IgD-negative memory B cell (primary cell): ENCODE data around the gene WNT8B. TPM values are rescaled to one million over a fixed set of nuclear protein-coding genes. Genes with fewer than 3 reads are reported as not detected.
A peak's percentile ranks its signal among the peaks of the same experiment; 100 is the strongest.

Experiments used
- H3K27ac Mint-ChIP-seq, 3 donors: one replicate each; pipeline ENCODE4 v1.8.0; 2020 to 2022; ENCODE audit warnings: mild to moderate bottlenecking in 3 of 3, mixed read lengths in 3 of 3, moderate library complexity in 1 of 3
- H3K27me3 Mint-ChIP-seq: one replicate; pipeline ENCODE4 v1.8.0; 2021; ENCODE audit warnings: mixed read lengths
- H3K36me3 Mint-ChIP-seq: one replicate; pipeline ENCODE4 v1.8.0; 2020; ENCODE audit warnings: mild to moderate bottlenecking, mixed read lengths
- H3K4me1 Mint-ChIP-seq, 3 donors: one replicate each; pipeline ENCODE4 v1.8.0; 2020 to 2022; ENCODE audit warnings: mixed read lengths in 3 of 3, mild to moderate bottlenecking in 1 of 3
- H3K4me3 Mint-ChIP-seq, 4 donors: one replicate each; pipeline ENCODE4 v1.8.0; 2020 to 2022; ENCODE audit warnings: mild to moderate bottlenecking in 4 of 4, mixed read lengths in 4 of 4, moderate library complexity in 3 of 4
- H3K9me3 Mint-ChIP-seq, 3 donors: one replicate each; pipeline ENCODE4 v1.8.0; 2020 to 2021; ENCODE audit warnings: mixed read lengths in 3 of 3, mild to moderate bottlenecking in 1 of 3
- polyA plus RNA-seq: library from polyadenylated mRNA; unstranded; fragments of 300-500 nt; fragmentation: Illumina TruSeq; gene quantifications from one replicate; pipeline ENCODE4 v1.2.3, GENCODE V29; 2021

WNT8B gene
- polyA plus RNA-seq, 1 donor from 2014 or later: not detected

- Mint-ChIP-seq H3K4me1 (no peaks in the 10 kb centered on the region), H3K4me3 (no peak overlapping the region), H3K27ac (no peak overlapping the region)
These were observed 7.6 kb downstream of the WNT8B start for GRCh38 chr10:100470367-100470766.

GRCh38 chr10:100477970-100478369 is 15.2 kb downstream of the WNT8B start:
- Mint-ChIP-seq H3K27me3 (peaks cover 14% of the 10 kb centered on the region), H3K9me3 (peaks cover 0 to 2% (median 2%) of the 10 kb centered on the region in 3 donors), H3K4me1 (peaks cover 0 to 4% (median 2%) of the 10 kb centered on the region in 3 donors), H3K4me3 (no peak overlapping the region), H3K36me3 (no peaks in the 10 kb centered on the region), H3K27ac (no peak overlapping the region)

More at GRCh38 chr10:100470367-100470766, 7.6 kb downstream of the WNT8B start:
- no peaks in the 10 kb centered on the region for H3K36me3 Mint-ChIP-seq
- H3K27me3 Mint-ChIP-seq: peaks cover 7% of the 10 kb centered on the region
- no peaks in the 10 kb centered on the region for H3K9me3 Mint-ChIP-seq

GRCh38 chr10:100479037-100479436 is 16.2 kb downstream of the WNT8B start:
- Mint-ChIP-seq H3K27me3 (peaks cover 14% of the 10 kb centered on the region), H3K9me3 (peaks cover 0 to 2% (median 2%) of the 10 kb centered on the region in 3 donors), H3K4me1 (peaks cover 3 to 9% (median 5%) of the 10 kb centered on the region in 3 donors), H3K4me3 (no peak overlapping the region), H3K27ac (no peak overlapping the region), H3K36me3 (no peaks in the 10 kb centered on the region)

- H3K36me3 Mint-ChIP-seq: peaks cover 3% of the 10 kb centered on the region
- H3K4me3 Mint-ChIP-seq: no peak overlapping the region
- H3K4me1 Mint-ChIP-seq: peaks cover 3 to 9% (median 5%) of the 10 kb centered on the region in 3 donors
- peak overlapping the region in 1 of 3 donors; percentile 20 for H3K27ac Mint-ChIP-seq
- H3K27me3 Mint-ChIP-seq: peaks cover 14% of the 10 kb centered on the region
- peaks cover 0 to 2% (median 2%) of the 10 kb centered on the region in 3 donors for H3K9me3 Mint-ChIP-seq
These were observed 17.2 kb downstream of the WNT8B start for GRCh38 chr10:100480002-100480401.

- H3K27me3 Mint-ChIP-seq: peaks cover 14% of the 10 kb centered on the region
- peak overlapping the region in 1 of 3 donors; percentile 64 for H3K27ac Mint-ChIP-seq
- H3K4me3 Mint-ChIP-seq: peak overlapping the region; percentile 8 to 90 (median 84)
- peaks cover 0 to 2% (median 2%) of the 10 kb centered on the region in 3 donors for H3K9me3 Mint-ChIP-seq
- peaks cover 3 to 9% (median 5%) of the 10 kb centered on the region in 3 donors for H3K4me1 Mint-ChIP-seq
- peaks cover 8% of the 10 kb centered on the region for H3K36me3 Mint-ChIP-seq
These were observed 18.8 kb downstream of the WNT8B start for GRCh38 chr10:100481462-100482081.

- Mint-ChIP-seq H3K36me3 (peaks cover 9% of the 10 kb centered on the region), H3K4me1 (peaks cover 3 to 9% (median 6%) of the 10 kb centered on the region in 3 donors), H3K9me3 (peaks cover 0 to 2% (median 2%) of the 10 kb centered on the region in 3 donors), H3K27ac (peak overlapping the region in 1 of 3 donors; percentile 80), H3K27me3 (peaks cover 14% of the 10 kb centered on the region), H3K4me3 (peak overlapping the region; percentile 8 to 90 (median 84))
These were observed 19.5 kb downstream of the WNT8B start for GRCh38 chr10:100482181-100482833.

GRCh38 chr10:100482834-100483185 is 20.0 kb downstream of the WNT8B start:
- Mint-ChIP-seq H3K27ac (no peak overlapping the region), H3K27me3 (peaks cover 14% of the 10 kb centered on the region)

GRCh38 chr10:100483876-100484666 is 21.3 kb downstream of the WNT8B start:
- Mint-ChIP-seq H3K27ac (no peak overlapping the region), H3K4me1 (peaks cover 3 to 9% (median 6%) of the 10 kb centered on the region in 3 donors), H3K4me3 (peak overlapping the region in 3 of 4 donors; percentile 8 to 85 (median 41)), H3K27me3 (peaks cover 14% of the 10 kb centered on the region), H3K9me3 (peaks cover 0 to 2% (median 2%) of the 10 kb centered on the region in 3 donors), H3K36me3 (peaks cover 9% of the 10 kb centered on the region)

More at GRCh38 chr10:100482834-100483185, 20.0 kb downstream of the WNT8B start:
- Mint-ChIP-seq H3K36me3 (peaks cover 9% of the 10 kb centered on the region), H3K9me3 (peaks cover 0 to 2% (median 2%) of the 10 kb centered on the region in 3 donors), H3K4me3 (peak overlapping the region; percentile 8 to 90 (median 84)), H3K4me1 (peaks cover 3 to 9% (median 6%) of the 10 kb centered on the region in 3 donors)

- H3K36me3 Mint-ChIP-seq: peaks cover 14% of the 10 kb centered on the region
These were observed 22.6 kb downstream of the WNT8B start for GRCh38 chr10:100485366-100485765.

GRCh38 chr10:100485801-100486495 is 23.1 kb downstream of the WNT8B start:
- peaks cover 0 to 2% (median 0%) of the 10 kb centered on the region in 3 donors for H3K9me3 Mint-ChIP-seq
- H3K27ac Mint-ChIP-seq: no peak overlapping the region
- peaks cover 17% of the 10 kb centered on the region for H3K36me3 Mint-ChIP-seq
- H3K4me3 Mint-ChIP-seq: no peak overlapping the region
- peaks cover 3 to 9% (median 7%) of the 10 kb centered on the region in 3 donors for H3K4me1 Mint-ChIP-seq
- peaks cover 4% of the 10 kb centered on the region for H3K27me3 Mint-ChIP-seq

More at GRCh38 chr10:100485366-100485765, 22.6 kb downstream of the WNT8B start:
- Mint-ChIP-seq H3K4me1 (peaks cover 3 to 9% (median 7%) of the 10 kb centered on the region in 3 donors), H3K4me3 (no peak overlapping the region), H3K27me3 (peaks cover 5% of the 10 kb centered on the region), H3K27ac (no peak overlapping the region), H3K9me3 (peaks cover 0 to 2% (median 0%) of the 10 kb centered on the region in 3 donors)

GRCh38 chr10:100487529-100487928 is 24.7 kb downstream of the WNT8B start:
- H3K36me3 Mint-ChIP-seq: peaks cover 17% of the 10 kb centered on the region
- H3K4me1 Mint-ChIP-seq: peaks cover 3 to 5% (median 5%) of the 10 kb centered on the region in 3 donors
- H3K9me3 Mint-ChIP-seq: no peaks in the 10 kb centered on the region
- H3K27ac Mint-ChIP-seq: no peak overlapping the region
- H3K4me3 Mint-ChIP-seq: no peak overlapping the region
- no peaks in the 10 kb centered on the region for H3K27me3 Mint-ChIP-seq

- Mint-ChIP-seq H3K9me3 (no peaks in the 10 kb centered on the region), H3K27me3 (no peaks in the 10 kb centered on the region), H3K4me1 (peaks cover 0 to 3% (median 0%) of the 10 kb centered on the region in 3 donors), H3K36me3 (peaks cover 19% of the 10 kb centered on the region), H3K27ac (peak overlapping the region in 1 of 3 donors; percentile 24), H3K4me3 (no peak overlapping the region)
These were observed 26.6 kb downstream of the WNT8B start for GRCh38 chr10:100489396-100489795.

GRCh38 chr10:100490531-100490930 is 27.7 kb downstream of the WNT8B start:
- no peak overlapping the region for H3K27ac Mint-ChIP-seq
- peaks cover 0 to 3% (median 0%) of the 10 kb centered on the region in 3 donors for H3K4me1 Mint-ChIP-seq
- no peaks in the 10 kb centered on the region for H3K9me3 Mint-ChIP-seq
- peaks cover 12% of the 10 kb centered on the region for H3K36me3 Mint-ChIP-seq
- no peaks in the 10 kb centered on the region for H3K27me3 Mint-ChIP-seq
- no peak overlapping the region for H3K4me3 Mint-ChIP-seq

GRCh38 chr10:100496567-100496966 is 33.8 kb downstream of the WNT8B start:
- Mint-ChIP-seq H3K36me3 (peaks cover 5% of the 10 kb centered on the region), H3K27me3 (no peaks in the 10 kb centered on the region), H3K4me1 (no peaks in the 10 kb centered on the region), H3K4me3 (no peak overlapping the region), H3K27ac (no peak overlapping the region), H3K9me3 (no peaks in the 10 kb centered on the region)
